H9 (cell line): ENCODE data around the gene DISC1. TPM values are rescaled to one million over a fixed set of nuclear protein-coding genes. Genes with fewer than 3 reads are reported as not detected.
A peak's percentile ranks its signal among the peaks of the same experiment; 100 is the strongest.

Experiments used
- DNase-seq: peaks from one replicate; pipeline ENCODE4 v3.0.0-alpha.2; 2017
- H2AFZ ChIP-seq: one replicate; pipeline ENCODE4 v1.6.1; 2013; ENCODE audit warnings: mild to moderate bottlenecking, low read length, control low read depth, moderate library complexity
- H2AK5ac ChIP-seq: 2 replicates; pipeline ENCODE4 v1.6.1; 2013; ENCODE audit warnings: low read length, control low read depth, mixed read lengths; ENCODE audit not compliant: insufficient read length
- H2BK120ac ChIP-seq: one replicate; pipeline ENCODE4 v1.6.1; 2013; ENCODE audit warnings: low read depth, mild to moderate bottlenecking, low read length, control low read depth, inconsistent platforms; ENCODE audit not compliant: poor library complexity, severe bottlenecking
- H2BK12ac ChIP-seq: 2 replicates; pipeline ENCODE4 v1.6.1; 2013; ENCODE audit warnings: low read length, control low read depth, mixed read lengths, low read depth; ENCODE audit not compliant: insufficient read length
- H2BK15ac ChIP-seq: 2 replicates; pipeline ENCODE4 v1.6.1; 2013; ENCODE audit warnings: low read depth, low read length, control low read depth
- H2BK20ac ChIP-seq: one replicate; pipeline ENCODE4 v1.6.1; 2013; ENCODE audit warnings: low read depth, mild to moderate bottlenecking, low read length, control low read depth, inconsistent platforms; ENCODE audit not compliant: poor library complexity, severe bottlenecking
- H2BK5ac ChIP-seq: 2 replicates; pipeline ENCODE4 v1.6.1; 2013; ENCODE audit warnings: low read length, control low read depth, mixed read lengths; ENCODE audit not compliant: insufficient read length
- H3K14ac ChIP-seq: 2 replicates; pipeline ENCODE4 v1.6.1; 2013; ENCODE audit warnings: low read length, control low read depth; ENCODE audit not compliant: insufficient read depth
- H3K18ac ChIP-seq: 2 replicates; pipeline ENCODE4 v1.6.1; 2013; ENCODE audit warnings: low read depth, mild to moderate bottlenecking, mixed read lengths, low read length, control low read depth; ENCODE audit not compliant: insufficient read length
- H3K23ac ChIP-seq: 2 replicates; pipeline ENCODE4 v1.6.1; 2013; ENCODE audit warnings: low read length, control low read depth, mixed read lengths, low read depth; ENCODE audit not compliant: insufficient read length
- H3K23me2 ChIP-seq: 2 replicates; pipeline ENCODE4 v1.6.1; 2013; ENCODE audit warnings: low read depth, mild to moderate bottlenecking, mixed read lengths, low read length, control low read depth; ENCODE audit not compliant: insufficient read length, poor library complexity, severe bottlenecking
- H3K27ac ChIP-seq: 2 replicates; pipeline ENCODE4 v1.5.1; 2013; ENCODE audit warnings: low read length, control low read depth, mixed read lengths, low read depth; ENCODE audit not compliant: insufficient read length
- H3K27me3 ChIP-seq: 2 replicates; pipeline ENCODE4 v1.6.1; 2013; ENCODE audit warnings: low read length, control low read depth, inconsistent platforms; ENCODE audit not compliant: insufficient read depth
- H3K4ac ChIP-seq: 2 replicates; pipeline ENCODE4 v1.6.1; 2013; ENCODE audit warnings: low read depth, mild to moderate bottlenecking, control low read depth, inconsistent platforms, low read length, moderate library complexity
- H3K4me1 ChIP-seq: 2 replicates; pipeline ENCODE4 v1.6.1; 2013; ENCODE audit warnings: low read length, control low read depth, inconsistent platforms; ENCODE audit not compliant: insufficient read depth
- H3K4me2 ChIP-seq: 2 replicates; pipeline ENCODE4 v1.6.1; 2013; ENCODE audit warnings: low read length, control low read depth, mixed read lengths; ENCODE audit not compliant: insufficient read length, insufficient read depth
- H3K56ac ChIP-seq: 2 replicates; pipeline ENCODE4 v1.6.1; 2013; ENCODE audit warnings: low read depth, mild to moderate bottlenecking, mixed read lengths, low read length, control low read depth; ENCODE audit not compliant: insufficient read length
- H3K79me1 ChIP-seq: 2 replicates; pipeline ENCODE4 v1.6.1; 2013; ENCODE audit warnings: low read depth, mild to moderate bottlenecking, moderate library complexity, low read length, control low read depth, inconsistent platforms; ENCODE audit not compliant: insufficient read depth, poor library complexity, severe bottlenecking
- H3K79me2 ChIP-seq: 2 replicates; pipeline ENCODE4 v1.6.1; 2013; ENCODE audit warnings: low read length, control low read depth, inconsistent platforms; ENCODE audit not compliant: insufficient read depth
- H3K9ac ChIP-seq: 2 replicates; pipeline ENCODE4 v1.6.1; 2013; ENCODE audit warnings: low read length, control low read depth, mixed read lengths; ENCODE audit not compliant: insufficient read length; ENCODE audit errors: extremely low read depth
- H3K9me3 ChIP-seq: one replicate; pipeline ENCODE4 v1.6.1; 2013; ENCODE audit warnings: low read depth, low read length, inconsistent platforms; ENCODE audit not compliant: control insufficient read depth
- H3T11ph ChIP-seq: one replicate; pipeline ENCODE4 v1.6.1; 2013; ENCODE audit warnings: mild to moderate bottlenecking, low read length, control low read depth, inconsistent platforms
- H4K20me1 ChIP-seq: one replicate; pipeline ENCODE4 v1.6.1; 2013; ENCODE audit not compliant: control insufficient read depth, insufficient read length, insufficient read depth
- H4K5ac ChIP-seq: 2 replicates; pipeline ENCODE4 v1.6.1; 2013; ENCODE audit warnings: low read depth, mild to moderate bottlenecking, mixed read lengths, low read length, control low read depth; ENCODE audit not compliant: insufficient read length
- H4K8ac ChIP-seq: replicated peaks from 2 replicates; pipeline ENCODE4 v1.6.1; 2013; ENCODE audit warnings: low read length, control low read depth, mixed read lengths, low read depth; ENCODE audit not compliant: insufficient read length
- H4K91ac ChIP-seq: 2 replicates; pipeline ENCODE4 v1.6.1; 2013; ENCODE audit warnings: low read depth, mild to moderate bottlenecking, moderate library complexity, mixed read lengths, low read length, control low read depth; ENCODE audit not compliant: insufficient read length
- H3K27ac Mint-ChIP-seq, 3 experiments: 2 replicates in 2 of 3; 3 replicates in 1 of 3; pipeline ENCODE4 v1.8.0; 2020 to 2021; ENCODE audit warnings: mixed read lengths in 3 of 3, mild to moderate bottlenecking in 1 of 3, moderate library complexity in 1 of 3
- H3K27me3 Mint-ChIP-seq: 2 replicates; pipeline ENCODE4 v1.8.0; 2021; ENCODE audit warnings: low read depth, mild to moderate bottlenecking, moderate library complexity, mixed read lengths
- H3K36me3 Mint-ChIP-seq, 3 experiments: 2 replicates in 2 of 3; 3 replicates in 1 of 3; pipeline ENCODE4 v1.8.0; 2020 to 2021; ENCODE audit warnings: low read depth in 3 of 3, mixed read lengths in 3 of 3; ENCODE audit not compliant: insufficient read depth in 1 of 3
- H3K4me1 Mint-ChIP-seq, 2 experiments: 2 replicates each; pipeline ENCODE4 v1.8.0; 2020; ENCODE audit warnings: mixed read lengths in 2 of 2
- H3K4me3 Mint-ChIP-seq, 2 experiments: 2 replicates in 1 of 2; 3 replicates in 1 of 2; pipeline ENCODE4 v1.8.0; 2020 to 2021; ENCODE audit warnings: mild to moderate bottlenecking in 2 of 2, mixed read lengths in 2 of 2, moderate library complexity in 1 of 2
- H3K9me3 Mint-ChIP-seq, 2 experiments: 2 replicates in 1 of 2; 3 replicates in 1 of 2; pipeline ENCODE4 v1.8.0; 2020; ENCODE audit warnings: mild to moderate bottlenecking in 2 of 2, mixed read lengths in 2 of 2, moderate library complexity in 1 of 2
- WGBS: extraction: QIAGEN DNeasy Blood & Tissue Kit; methylation state at CpG from one replicate; pipeline ENCODE4 v1.1.7; 2013; ENCODE audit warnings: missing lambda C conversion rate, low lambda C conversion rate, mixed read lengths; ENCODE audit not compliant: insufficient read length; ENCODE audit errors: extremely low coverage; 5-methylcytosine and 5-hydroxymethylcytosine counted together
- total RNA-seq: library from RNA; stranded (reverse); gene quantifications from 2 replicates; pipeline ENCODE4 v1.2.1, GENCODE V29; 2021
- TF ChIP-seq, protein P1 (sequence below): fragments of 200-600 bp; sonication (generic); conservative IDR thresholded peaks from 3 replicates; pipeline ENCODE4 v1.8.0; 2021; ENCODE audit warnings: antibody characterized with exemption, mild to moderate bottlenecking

Gene DISC1
- total RNA-seq, 1 experiment from 2014 or later: 2.5 TPM

DNA sequence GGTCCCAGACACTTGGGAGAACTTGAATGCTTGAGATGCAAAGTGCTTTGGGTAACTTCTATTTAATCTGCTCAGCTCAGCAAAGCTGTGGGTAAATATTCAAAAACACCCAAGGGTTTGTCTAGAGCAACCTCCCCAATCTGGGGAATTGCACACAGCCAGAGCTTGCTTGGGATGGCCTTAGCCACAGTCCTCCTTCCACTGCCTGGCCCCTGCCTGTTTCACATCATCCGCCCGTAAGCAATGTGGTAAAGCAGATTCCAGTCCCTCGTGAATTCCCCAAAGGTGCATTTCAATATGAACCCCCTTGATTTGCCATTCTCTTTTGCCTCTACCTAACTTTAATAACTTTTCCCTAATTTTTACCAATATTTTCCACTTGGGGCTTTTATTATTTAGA lies 418.1 kb downstream of the DISC1 start:
- DNase-seq: no peak
- H3K18ac ChIP-seq: no peak overlapping the region
- H3K4me2 ChIP-seq: no peak overlapping the region
- no peak overlapping the region for H3K4ac ChIP-seq
- peaks cover 14% of the 10 kb centered on the region; the same call in 1 of the 2 replicates for H3K4me1 ChIP-seq
- H4K5ac ChIP-seq: no peak overlapping the region
- no peak overlapping the region for H2BK12ac ChIP-seq
- H2BK5ac ChIP-seq: no peak overlapping the region
- no CpG with 5 or more reads among the region's 3 CpGs for WGBS
- Mint-ChIP-seq H3K4me3 (no peak overlapping the region), H3K4me1 (peaks cover 21 to 26% of the 10 kb centered on the region in 2 experiments), H3K27me3 (peaks cover 2% of the 10 kb centered on the region; the same call in 1 of the 2 replicates), H3K9me3 (no peaks in the 10 kb centered on the region; a peak in 1 of 5 replicates), H3K27ac (peak overlapping the region in 1 of 3 experiments; percentile 21; a peak in 3 of 7 replicates), H3K36me3 (no peaks in the 10 kb centered on the region; a peak in 1 of 7 replicates)
- H2AFZ ChIP-seq: no peak overlapping the region
- H3K79me2 ChIP-seq: no peaks in the 10 kb centered on the region
- H3K14ac ChIP-seq: no peak overlapping the region
- H3K27me3 ChIP-seq: no peaks in the 10 kb centered on the region
- no peaks in the 10 kb centered on the region for H3K79me1 ChIP-seq
- no peak overlapping the region for H3K56ac ChIP-seq
- no peak overlapping the region for H4K91ac ChIP-seq
- H3K9me3 ChIP-seq: no peaks in the 10 kb centered on the region
- no peak overlapping the region for H2BK120ac ChIP-seq
- no peaks in the 10 kb centered on the region for H4K20me1 ChIP-seq
- H4K8ac ChIP-seq: no peak overlapping the region
- TF ChIP-seq, protein P1, sequence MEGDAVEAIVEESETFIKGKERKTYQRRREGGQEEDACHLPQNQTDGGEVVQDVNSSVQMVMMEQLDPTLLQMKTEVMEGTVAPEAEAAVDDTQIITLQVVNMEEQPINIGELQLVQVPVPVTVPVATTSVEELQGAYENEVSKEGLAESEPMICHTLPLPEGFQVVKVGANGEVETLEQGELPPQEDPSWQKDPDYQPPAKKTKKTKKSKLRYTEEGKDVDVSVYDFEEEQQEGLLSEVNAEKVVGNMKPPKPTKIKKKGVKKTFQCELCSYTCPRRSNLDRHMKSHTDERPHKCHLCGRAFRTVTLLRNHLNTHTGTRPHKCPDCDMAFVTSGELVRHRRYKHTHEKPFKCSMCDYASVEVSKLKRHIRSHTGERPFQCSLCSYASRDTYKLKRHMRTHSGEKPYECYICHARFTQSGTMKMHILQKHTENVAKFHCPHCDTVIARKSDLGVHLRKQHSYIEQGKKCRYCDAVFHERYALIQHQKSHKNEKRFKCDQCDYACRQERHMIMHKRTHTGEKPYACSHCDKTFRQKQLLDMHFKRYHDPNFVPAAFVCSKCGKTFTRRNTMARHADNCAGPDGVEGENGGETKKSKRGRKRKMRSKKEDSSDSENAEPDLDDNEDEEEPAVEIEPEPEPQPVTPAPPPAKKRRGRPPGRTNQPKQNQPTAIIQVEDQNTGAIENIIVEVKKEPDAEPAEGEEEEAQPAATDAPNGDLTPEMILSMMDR: no peak
- no peak overlapping the region for H3K27ac ChIP-seq
- H2BK15ac ChIP-seq: no peak overlapping the region
- H2AK5ac ChIP-seq: no peak overlapping the region
- no peaks in the 10 kb centered on the region for H3K23me2 ChIP-seq
- no peak overlapping the region for H2BK20ac ChIP-seq
- no peak overlapping the region for H3K9ac ChIP-seq
- no peak overlapping the region for H3T11ph ChIP-seq
- H3K23ac ChIP-seq: no peak overlapping the region
